GM12891 (cell line): Measurements from ENCODE around the gene ZNF615.

Experiments used
- POLR2A ChIP-seq: IDR thresholded peaks from 2 replicates; pipeline ENCODE4 v1.6.1; 2011; ENCODE audit warnings: low read depth, low read length, control low read depth
- POLR2AphosphoS5 ChIP-seq: IDR thresholded peaks from 2 replicates; pipeline ENCODE4 v1.6.1; 2011; ENCODE audit warnings: low read depth, low read length, control low read depth
- POU2F2 ChIP-seq: IDR thresholded peaks from 2 replicates; pipeline ENCODE4 v1.6.1; 2011; ENCODE audit warnings: low read depth, mild to moderate bottlenecking, control low read depth, low read length, moderate library complexity
- SPI1 ChIP-seq: IDR thresholded peaks from 2 replicates; pipeline ENCODE4 v1.6.1; 2011; ENCODE audit warnings: low read depth, low read length, control low read depth
- TAF1 ChIP-seq: IDR thresholded peaks from 2 replicates; pipeline ENCODE4 v1.6.1; 2011; ENCODE audit warnings: low read depth, low read length, control low read depth

DNA sequence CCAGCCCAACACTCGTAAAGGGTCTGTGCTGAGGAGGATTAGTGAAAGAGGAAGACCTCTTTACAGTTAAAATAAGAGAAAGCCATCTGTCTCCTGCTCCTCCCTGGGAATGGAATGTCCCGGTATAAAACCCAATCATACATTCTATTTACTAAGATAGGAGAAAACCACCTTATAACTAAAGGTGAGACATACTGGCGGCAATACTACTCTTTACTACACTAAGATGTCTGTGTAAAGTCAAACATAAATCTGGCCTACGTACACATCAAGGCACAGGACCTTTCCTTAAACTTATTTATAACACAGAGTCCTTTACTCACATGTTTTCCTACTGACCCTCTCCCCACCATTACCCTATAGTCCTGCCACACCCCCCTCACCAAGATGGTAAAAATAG is 24.6 kb downstream of the ZNF615 start:
- TF ChIP-seq POLR2A = no peak
- no peak for TF ChIP-seq POLR2AphosphoS5
- no peak for TF ChIP-seq TAF1
- no peak for TF ChIP-seq SPI1
- no peak for TF ChIP-seq POU2F2
